Bronchial epithelial cell (primary cell): ENCODE data around the gene RNF43. TPM values are rescaled to one million over a fixed set of nuclear protein-coding genes. Genes with fewer than 3 reads are reported as not detected.

Experiments used
- DNase-seq: peaks from one replicate; pipeline ENCODE4 v3.0.0-alpha.2; 2010; ENCODE audit warnings: low read depth
- FAIRE-seq: peaks from 2 replicates; lab custom pipeline; 2011; peaks lifted over from hg19 to GRCh38; lab: Jason Lieb, UNC
- H3K27me3 ChIP-seq: 2 replicates; pipeline ENCODE4 v1.5.1; 2011; ENCODE audit warnings: low read length; ENCODE audit not compliant: control insufficient read depth, insufficient read depth
- H3K36me3 ChIP-seq: 2 replicates; pipeline ENCODE4 v1.5.1; 2011; ENCODE audit warnings: low read length; ENCODE audit not compliant: control insufficient read depth, insufficient read depth
- H3K4me3 ChIP-seq: 2 replicates; pipeline ENCODE4 v1.5.1; 2011; ENCODE audit warnings: mild to moderate bottlenecking, low read depth, low read length, control low read depth
- CTCF ChIP-seq: IDR thresholded peaks from 2 replicates; pipeline ENCODE4 v1.5.1; 2011; ENCODE audit warnings: mild to moderate bottlenecking, moderate library complexity, low read length, control low read depth, inconsistent platforms; ENCODE audit not compliant: insufficient read depth, severe bottlenecking
- total RNA-seq: library from RNA; depleted of rRNA; stranded (reverse); fragments of >200 nt; gene quantifications from 2 replicates; pipeline ENCODE4 v1.2.1, GENCODE V29; 2014

Gene RNF43
- total RNA-seq, 1 donor from 2014 or later = 7.6 TPM

DNA sequence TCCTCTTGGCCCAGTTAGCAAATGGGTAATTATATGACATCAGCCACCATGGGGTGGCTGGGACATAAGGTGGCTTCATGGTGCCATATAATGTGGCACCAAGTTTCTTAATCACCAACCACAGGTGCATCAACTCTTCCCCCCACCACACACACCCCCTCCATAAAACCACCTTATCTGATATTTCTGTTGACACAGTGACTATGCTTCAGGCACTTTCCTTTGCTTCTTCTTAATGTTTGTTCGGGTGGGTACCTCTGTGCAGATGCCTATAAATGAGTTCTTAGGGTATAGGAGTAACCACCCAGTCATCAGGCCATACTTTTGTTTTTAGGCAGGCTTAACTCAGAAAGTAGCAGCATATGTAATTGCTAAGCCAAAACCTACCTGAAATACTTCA is 29.5 kb downstream of the RNF43 start:
- no peak for TF ChIP-seq CTCF
- H3K27me3 ChIP-seq = no peaks in the 10 kb centered on the region
- no peaks in the 10 kb centered on the region for H3K36me3 ChIP-seq
- FAIRE-seq (no peak), DNase-seq (no peak)
- H3K4me3 ChIP-seq = no peak overlapping the region

GRCh38 chr17:58386708-58387107 is 30.6 kb downstream of the RNF43 start:
- FAIRE-seq (no peak), DNase-seq (no peak)
- TF ChIP-seq CTCF = no peak
- Histone ChIP-seq H3K4me3 (no peak overlapping the region), H3K36me3 (no peaks in the 10 kb centered on the region), H3K27me3 (no peaks in the 10 kb centered on the region)

DNA sequence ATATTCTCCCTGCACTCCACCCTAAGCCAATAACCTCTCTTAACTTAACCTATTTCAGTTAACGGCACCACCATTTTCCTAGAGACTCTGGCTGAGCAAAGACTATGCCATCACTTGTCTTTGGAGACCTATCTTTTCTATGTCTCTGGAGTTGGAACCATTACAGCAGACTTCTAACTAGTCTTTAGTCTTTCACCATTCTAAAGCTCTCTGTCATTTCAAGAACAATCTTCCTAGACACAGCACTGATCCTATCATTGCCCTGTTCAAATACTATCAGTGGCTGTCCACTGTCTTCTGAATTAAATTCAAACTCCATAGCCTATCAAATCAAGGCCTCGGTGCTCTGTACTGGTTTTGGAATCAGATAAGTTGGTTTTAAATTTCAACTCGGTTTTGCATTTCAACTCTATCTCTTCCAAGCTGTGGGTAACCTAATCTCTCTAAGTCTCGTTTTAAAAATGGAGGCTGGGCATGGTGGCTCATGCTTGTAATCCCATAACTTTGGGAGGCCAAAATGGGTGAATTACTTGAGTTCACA is 31.9 kb downstream of the RNF43 start:
- Histone ChIP-seq H3K36me3 (no peaks in the 10 kb centered on the region), H3K27me3 (no peaks in the 10 kb centered on the region), H3K4me3 (no peak overlapping the region)
- TF ChIP-seq CTCF = no peak
- DNase-seq (no peak), FAIRE-seq (no peak)

- TF ChIP-seq CTCF = no peak
- FAIRE-seq (no peak), DNase-seq (no peak)
- no peaks in the 10 kb centered on the region for H3K36me3 ChIP-seq
- no peaks in the 10 kb centered on the region for H3K27me3 ChIP-seq
- no peak overlapping the region for H3K4me3 ChIP-seq
Observed at GRCh38 chr17:58384897-58385296, 32.4 kb downstream of the RNF43 start.

DNA sequence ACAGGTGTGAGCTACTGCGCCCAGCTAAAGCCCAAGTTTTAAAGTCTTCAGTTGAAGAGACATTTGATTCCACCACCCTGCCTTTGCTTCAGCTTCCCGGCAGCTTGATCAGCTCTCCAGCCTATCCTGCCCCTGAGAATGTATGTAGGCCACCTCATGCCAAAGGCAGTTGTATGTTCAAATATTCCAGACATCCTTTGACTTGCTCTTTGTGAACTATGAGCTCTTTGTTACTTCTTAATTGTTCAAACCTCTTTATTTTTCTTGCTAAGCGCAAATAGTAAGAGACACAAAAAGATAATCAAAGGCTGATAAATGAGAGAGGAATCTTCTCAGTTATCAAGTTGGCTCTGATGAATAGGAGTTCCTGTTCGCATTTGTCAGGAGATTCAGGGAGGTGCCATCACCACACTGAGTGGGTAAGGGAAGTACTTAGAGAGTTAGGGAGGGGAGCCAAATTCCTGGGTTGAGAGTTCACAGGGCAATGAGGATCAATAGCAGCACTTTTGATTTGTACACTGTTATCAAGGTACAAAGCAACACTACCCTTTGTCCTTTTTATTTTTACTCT is 33.4 kb downstream of the RNF43 start:
- no peaks in the 10 kb centered on the region for H3K36me3 ChIP-seq
- H3K27me3 ChIP-seq = no peaks in the 10 kb centered on the region
- no peak for TF ChIP-seq CTCF
- DNase-seq (no peak), FAIRE-seq (no peak)
- no peak overlapping the region for H3K4me3 ChIP-seq

DNA sequence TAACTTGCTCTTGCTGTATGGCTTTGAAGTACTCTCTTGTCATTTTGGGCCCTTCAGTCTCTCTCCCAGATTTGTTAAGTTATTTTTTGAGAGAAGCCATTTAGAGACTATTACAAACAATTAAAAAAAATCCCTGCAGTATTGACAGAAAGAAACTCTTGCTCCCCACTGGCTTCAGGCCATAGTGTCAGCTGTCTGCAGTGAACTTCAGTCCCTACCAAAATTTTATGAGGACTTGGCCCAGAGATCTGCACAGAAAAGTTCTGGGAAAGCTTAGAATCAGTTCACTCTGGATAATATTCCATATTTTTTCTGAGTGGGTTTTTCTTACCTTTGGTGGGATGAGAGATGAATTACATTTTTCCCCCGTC is 34.5 kb downstream of the RNF43 start:
- no peak overlapping the region for H3K4me3 ChIP-seq
- no peak for TF ChIP-seq CTCF
- H3K36me3 ChIP-seq = no peaks in the 10 kb centered on the region
- no peak for DNase-seq
- no peaks in the 10 kb centered on the region for H3K27me3 ChIP-seq
- no peak for FAIRE-seq
